Measurements from ENCODE around the gene IL6. TPM values are rescaled to one million over a fixed set of nuclear protein-coding genes. Genes with fewer than 3 reads are reported as not detected.

The IL6 gene
- total RNA-seq (2022; extraction: Qiagen RNA extraction; ENCODE audit: low read depth), result 2.0 to 4.6 TPM (median 2.9 TPM) in 5 replicates

GRCh38 chr7:22726907-22727713 is at the start of gene IL6:
IL6 (plus strand) TSS chr7:22727200; CDS start chr7:22727263, 63 bp downstream.

Other genes starting within 250 kb of the IL6 start
- 0.20 to 0.32 TPM in 2 of 5 replicates, not detected in the others for gene STEAP1B, start 227.0 kb upstream of the IL6 start, total RNA-seq (2022; extraction: Qiagen RNA extraction; ENCODE audit: low read depth)
- 397 to 1,071 TPM (median 459 TPM) in 5 replicates for gene TOMM7, start 95.6 kb downstream of the IL6 start, total RNA-seq (2022; extraction: Qiagen RNA extraction; ENCODE audit: low read depth)

Data from A549 treated with RU486 at 1 μM for 4 hours (cell line).